Stimulated activated effector memory CD8-positive, alpha-beta T cell treated with anti-CD3 and anti-CD28 coated beads, Interleukin-12 subunit alpha, Interleukin-12 subunit beta, amount 100 ng/mL, for 72 hours (primary cell): ENCODE results near the gene PCDHA11.
"Not testable (repeated sequence)": the region's sequence is repeated elsewhere in the genome, so short reads cannot be mapped to it uniquely, and the experiment has no call there.

Experiments
- ATAC-seq: fragments of 150-1000 bp; cut with Tn5 transposase; 2 replicates; pipeline ENCODE4 v1.10.0; 2021
- DNase-seq, 2 donors: peaks; one replicate each; pipeline ENCODE4 v3.0.0; 2021 to 2022; ENCODE audit warnings: low spot score in 2 of 2
- H3K27ac Mint-ChIP-seq: one replicate; pipeline ENCODE4 v1.8.0; 2022; ENCODE audit warnings: mild to moderate bottlenecking, mixed read lengths
- H3K36me3 Mint-ChIP-seq: one replicate; pipeline ENCODE4 v1.8.0; 2022; ENCODE audit warnings: mild to moderate bottlenecking, mixed read lengths
- H3K4me1 Mint-ChIP-seq: one replicate; pipeline ENCODE4 v1.8.0; 2022; ENCODE audit warnings: mixed read lengths
- H3K4me3 Mint-ChIP-seq: one replicate; pipeline ENCODE4 v1.8.0; 2022; ENCODE audit warnings: mild to moderate bottlenecking, mixed read lengths
- H3K9me3 Mint-ChIP-seq: one replicate; pipeline ENCODE4 v1.8.0; 2022; ENCODE audit warnings: mixed read lengths

PCDHA11 gene, protein sequence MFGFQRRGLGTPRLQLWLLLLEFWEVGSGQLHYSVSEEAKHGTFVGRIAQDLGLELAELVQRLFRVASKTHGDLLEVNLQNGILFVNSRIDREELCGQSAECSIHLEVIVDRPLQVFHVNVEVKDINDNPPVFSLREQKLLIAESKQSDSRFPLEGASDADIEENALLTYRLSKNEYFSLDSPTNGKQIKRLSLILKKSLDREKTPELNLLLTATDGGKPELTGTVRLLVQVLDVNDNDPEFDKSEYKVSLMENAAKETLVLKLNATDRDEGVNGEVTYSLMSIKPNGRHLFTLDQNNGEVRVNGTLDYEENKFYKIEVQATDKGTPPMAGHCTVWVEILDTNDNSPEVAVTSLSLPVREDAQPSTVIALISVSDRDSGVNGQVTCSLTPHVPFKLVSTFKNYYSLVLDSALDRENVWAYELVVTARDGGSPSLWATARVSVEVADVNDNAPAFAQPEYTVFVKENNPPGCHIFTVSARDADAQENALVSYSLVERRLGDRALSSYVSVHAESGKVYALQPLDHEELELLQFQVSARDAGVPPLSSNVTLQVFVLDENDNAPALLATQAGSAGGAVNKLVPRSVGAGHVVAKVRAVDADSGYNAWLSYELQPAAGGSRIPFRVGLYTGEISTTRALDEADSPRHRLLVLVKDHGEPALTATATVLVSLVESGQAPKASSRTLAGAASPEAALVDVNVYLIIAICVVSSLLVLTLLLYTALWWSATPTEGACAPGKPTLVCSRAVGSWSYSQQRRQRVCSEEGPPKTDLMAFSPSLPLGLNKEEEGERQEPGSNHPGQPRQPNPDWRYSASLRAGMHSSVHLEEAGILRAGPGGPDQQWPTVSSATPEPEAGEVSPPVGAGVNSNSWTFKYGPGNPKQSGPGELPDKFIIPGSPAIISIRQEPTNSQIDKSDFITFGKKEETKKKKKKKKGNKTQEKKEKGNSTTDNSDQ

DNA sequence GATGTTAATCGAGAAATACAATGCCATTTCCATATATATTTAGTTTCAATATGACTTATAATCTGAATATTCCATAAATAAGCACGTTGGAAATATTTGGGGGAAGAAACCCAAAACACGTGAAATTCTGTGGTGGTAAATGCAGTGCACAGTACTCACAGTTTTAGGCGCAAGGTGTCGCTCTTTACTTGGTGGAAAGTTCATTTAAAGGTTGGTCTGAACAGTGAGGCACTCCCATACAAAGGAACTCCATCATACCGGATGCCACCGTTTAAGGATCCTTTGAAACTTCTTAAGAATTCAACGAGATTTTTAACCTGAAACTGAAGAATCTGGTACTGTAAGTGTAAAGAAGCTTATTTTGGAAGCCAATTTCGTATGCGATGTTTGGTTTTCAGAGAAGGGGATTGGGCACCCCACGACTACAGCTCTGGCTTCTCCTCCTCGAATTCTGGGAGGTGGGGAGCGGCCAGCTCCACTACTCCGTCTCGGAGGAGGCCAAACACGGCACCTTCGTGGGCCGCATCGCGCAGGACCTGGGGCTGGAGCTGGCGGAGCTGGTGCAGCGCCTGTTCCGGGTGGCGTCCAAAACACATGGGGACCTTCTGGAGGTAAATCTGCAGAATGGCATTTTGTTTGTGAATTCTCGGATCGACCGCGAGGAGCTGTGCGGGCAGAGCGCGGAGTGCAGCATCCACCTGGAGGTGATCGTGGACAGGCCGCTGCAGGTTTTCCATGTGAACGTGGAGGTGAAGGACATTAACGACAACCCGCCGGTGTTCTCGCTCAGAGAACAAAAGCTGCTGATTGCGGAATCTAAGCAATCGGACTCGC is at the start of gene PCDHA11:
Gene PCDHA11 (plus strand): TSS at position 237 of the 834 bp plus-strand sequence. CDS start 147 bp downstream, at position 384.
- no peak for DNase-seq
- Mint-ChIP-seq H3K4me3 (no peak within 1 kb of the TSS), H3K4me1 (no peaks in the 10 kb centered on the region), H3K36me3 (no peaks in the 10 kb centered on the region), H3K9me3 (peaks cover 3% of the 10 kb centered on the region), H3K27ac (no peak within 1 kb of the TSS)
- no peak for ATAC-seq

DNA sequence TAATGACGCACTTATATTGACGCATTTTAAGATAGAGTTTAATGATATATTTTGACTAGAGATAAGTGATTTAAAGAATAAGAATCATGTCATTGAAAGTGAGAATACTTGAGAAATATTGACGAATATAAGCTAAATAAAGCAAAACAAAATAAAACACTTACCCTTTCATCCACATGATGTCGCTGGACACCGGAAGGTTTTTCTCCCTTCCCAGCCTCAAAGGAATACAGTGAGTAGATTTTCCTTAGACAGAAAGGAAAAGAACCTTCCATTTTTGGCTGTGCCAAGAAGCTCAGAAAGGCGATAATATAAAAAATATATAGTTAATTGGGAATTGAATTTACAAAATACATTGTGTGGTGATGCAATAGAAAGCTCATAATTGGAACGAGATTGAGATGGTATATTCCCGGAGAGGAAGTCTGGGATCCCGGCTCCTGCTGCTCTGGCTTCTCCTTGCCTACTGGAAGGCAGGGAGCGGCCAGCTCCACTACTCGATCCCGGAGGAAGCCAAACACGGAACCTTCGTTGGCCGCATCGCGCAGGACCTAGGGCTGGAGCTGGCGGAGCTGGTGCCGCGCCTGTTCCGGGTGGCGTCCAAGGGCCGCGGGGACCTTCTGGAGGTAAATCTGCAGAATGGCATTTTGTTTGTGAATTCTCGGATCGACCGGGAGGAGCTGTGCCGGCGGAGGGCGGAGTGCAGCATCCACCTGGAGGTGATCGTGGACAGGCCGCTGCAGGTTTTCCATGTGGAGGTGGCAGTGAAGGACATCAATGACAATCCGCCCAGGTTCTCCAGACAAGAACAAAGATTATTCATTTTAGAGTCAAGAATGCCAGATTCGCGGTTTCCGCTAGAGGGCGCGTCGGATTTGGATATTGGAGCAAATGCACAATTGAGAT is 47.1 kb upstream of the PCDHA11 start, which contains the start of gene PCDHA5:
Gene PCDHA5 (plus strand): TSS at position 239 of the 906 bp plus-strand sequence.
- ATAC-seq, result no peak
- H3K9me3 Mint-ChIP-seq, result peaks cover 5% of the 10 kb centered on the region
- H3K36me3 Mint-ChIP-seq, result no peaks in the 10 kb centered on the region
- peak in 1 of 2 donors; percentile 52 for DNase-seq
- no peaks in the 10 kb centered on the region for H3K4me1 Mint-ChIP-seq
- H3K4me3 Mint-ChIP-seq, result no peak within 1 kb of the TSS
- no peak within 1 kb of the TSS for H3K27ac Mint-ChIP-seq

DNA sequence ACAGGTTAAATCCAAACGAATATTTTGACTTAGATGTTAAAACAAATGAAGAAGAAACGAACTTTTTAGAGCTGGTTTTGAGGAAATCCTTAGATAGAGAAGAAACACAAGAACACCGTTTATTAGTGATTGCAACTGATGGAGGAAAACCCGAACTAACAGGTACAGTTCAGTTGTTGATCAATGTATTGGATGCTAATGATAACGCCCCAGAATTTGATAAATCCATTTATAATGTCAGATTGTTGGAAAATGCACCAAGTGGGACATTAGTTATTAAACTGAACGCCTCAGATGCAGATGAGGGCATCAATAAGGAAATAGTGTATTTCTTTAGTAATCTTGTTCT is 46.5 kb upstream of the PCDHA11 start:
- Mint-ChIP-seq H3K4me1 (no peaks in the 10 kb centered on the region), H3K4me3 (no peak overlapping the region), H3K27ac (no peak overlapping the region), H3K36me3 (no peaks in the 10 kb centered on the region), H3K9me3 (peaks cover 5% of the 10 kb centered on the region)
- no peak for ATAC-seq
- no peak for DNase-seq

DNA sequence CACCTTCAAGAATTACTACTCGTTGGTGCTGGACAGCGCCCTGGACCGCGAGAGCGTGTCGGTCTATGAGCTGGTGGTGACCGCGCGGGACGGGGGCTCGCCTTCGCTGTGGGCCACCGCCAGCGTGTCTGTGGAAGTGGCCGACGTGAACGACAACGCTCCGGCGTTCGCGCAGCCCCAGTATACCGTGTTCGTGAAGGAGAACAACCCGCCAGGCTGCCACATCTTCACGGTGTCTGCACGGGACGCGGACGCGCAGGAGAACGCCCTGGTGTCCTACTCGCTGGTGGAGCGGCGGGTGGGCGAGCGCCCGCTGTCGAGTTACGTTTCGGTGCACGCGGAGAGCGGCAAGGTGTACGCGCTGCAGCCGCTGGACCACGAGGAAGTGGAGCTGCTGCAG is 45.8 kb upstream of the PCDHA11 start:
- DNase-seq, H3K9me3 Mint-ChIP-seq, H3K36me3 Mint-ChIP-seq, H3K4me3 Mint-ChIP-seq, H3K27ac Mint-ChIP-seq, ATAC-seq, H3K4me1 Mint-ChIP-seq: not testable (repeated sequence)

DNA sequence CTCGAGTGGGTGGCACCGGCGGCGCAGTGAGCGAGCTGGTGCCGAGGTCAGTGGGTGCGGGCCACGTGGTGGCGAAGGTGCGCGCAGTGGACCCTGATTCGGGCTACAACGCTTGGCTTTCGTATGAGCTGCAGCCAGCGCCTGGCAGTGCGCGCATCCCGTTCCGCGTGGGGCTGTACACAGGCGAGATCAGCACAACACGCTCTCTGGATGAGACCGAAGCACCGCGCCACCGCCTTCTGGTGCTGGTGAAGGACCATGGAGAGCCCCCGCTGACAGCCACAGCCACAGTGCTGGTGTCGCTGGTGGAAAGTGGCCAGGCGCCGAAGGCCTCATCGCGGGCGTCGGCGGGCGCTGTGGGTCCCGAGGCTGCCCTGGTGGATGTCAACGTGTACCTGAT is 45.3 kb upstream of the PCDHA11 start:
- ATAC-seq, result no peak
- Mint-ChIP-seq H3K36me3 (no peaks in the 10 kb centered on the region), H3K9me3 (peaks cover 5% of the 10 kb centered on the region), H3K4me3 (no peak overlapping the region), H3K4me1 (no peaks in the 10 kb centered on the region), H3K27ac (no peak overlapping the region)
- no peak for DNase-seq

DNA sequence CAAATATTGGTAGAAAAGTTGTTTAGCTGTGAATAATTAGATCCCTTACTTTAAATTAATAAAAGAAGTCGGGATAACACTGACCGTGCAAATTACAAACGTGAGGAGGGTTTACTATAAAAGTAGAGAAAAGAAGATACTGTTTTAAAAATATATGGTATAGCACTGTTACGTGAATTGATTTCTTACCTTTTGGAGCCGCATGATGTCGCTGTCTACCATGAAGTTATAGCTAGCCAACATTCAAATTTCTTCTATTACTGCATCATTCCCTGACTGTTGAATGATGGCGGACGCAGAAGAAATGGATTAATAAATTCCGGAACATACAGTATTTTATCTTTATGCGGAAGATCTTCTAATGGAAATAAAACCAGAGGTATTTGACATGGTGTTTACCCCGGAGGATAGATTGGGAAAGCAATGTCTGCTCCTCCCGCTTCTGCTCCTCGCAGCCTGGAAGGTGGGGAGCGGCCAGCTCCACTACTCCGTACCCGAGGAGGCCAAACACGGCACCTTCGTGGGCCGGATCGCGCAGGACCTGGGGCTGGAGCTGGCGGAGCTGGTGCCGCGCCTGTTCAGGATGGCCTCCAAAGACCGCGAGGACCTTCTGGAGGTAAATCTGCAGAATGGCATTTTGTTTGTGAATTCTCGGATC is 40.9 kb upstream of the PCDHA11 start, which contains the start of gene PCDHA6:
Gene PCDHA6 (plus strand): TSS at position 257 of the 658 bp plus-strand sequence. CDS start 132 bp downstream, at position 389.
- ATAC-seq, result no peak
- DNase-seq, result no peak
- H3K9me3 Mint-ChIP-seq, result peaks cover 2% of the 10 kb centered on the region
- H3K27ac Mint-ChIP-seq, result no peak within 1 kb of the TSS
- no peaks in the 10 kb centered on the region for H3K36me3 Mint-ChIP-seq
- H3K4me1 Mint-ChIP-seq, result no peaks in the 10 kb centered on the region
- no peak within 1 kb of the TSS for H3K4me3 Mint-ChIP-seq

DNA sequence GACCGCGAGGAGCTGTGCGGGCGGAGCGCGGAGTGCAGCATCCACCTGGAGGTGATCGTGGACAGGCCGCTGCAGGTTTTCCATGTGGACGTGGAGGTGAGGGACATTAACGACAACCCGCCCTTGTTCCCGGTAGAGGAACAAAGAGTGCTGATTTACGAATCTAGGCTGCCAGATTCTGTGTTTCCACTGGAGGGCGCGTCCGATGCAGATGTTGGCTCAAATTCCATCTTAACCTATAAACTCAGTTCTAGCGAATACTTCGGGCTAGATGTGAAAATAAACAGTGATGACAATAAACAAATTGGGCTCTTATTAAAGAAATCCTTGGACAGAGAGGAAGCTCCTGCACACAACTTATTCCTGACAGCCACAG is 40.4 kb upstream of the PCDHA11 start:
- ATAC-seq (no peak), DNase-seq (no peak)
- Mint-ChIP-seq H3K9me3 (peaks cover 2% of the 10 kb centered on the region), H3K36me3 (no peaks in the 10 kb centered on the region), H3K27ac (no peak overlapping the region), H3K4me3 (no peak overlapping the region), H3K4me1 (no peaks in the 10 kb centered on the region)

DNA sequence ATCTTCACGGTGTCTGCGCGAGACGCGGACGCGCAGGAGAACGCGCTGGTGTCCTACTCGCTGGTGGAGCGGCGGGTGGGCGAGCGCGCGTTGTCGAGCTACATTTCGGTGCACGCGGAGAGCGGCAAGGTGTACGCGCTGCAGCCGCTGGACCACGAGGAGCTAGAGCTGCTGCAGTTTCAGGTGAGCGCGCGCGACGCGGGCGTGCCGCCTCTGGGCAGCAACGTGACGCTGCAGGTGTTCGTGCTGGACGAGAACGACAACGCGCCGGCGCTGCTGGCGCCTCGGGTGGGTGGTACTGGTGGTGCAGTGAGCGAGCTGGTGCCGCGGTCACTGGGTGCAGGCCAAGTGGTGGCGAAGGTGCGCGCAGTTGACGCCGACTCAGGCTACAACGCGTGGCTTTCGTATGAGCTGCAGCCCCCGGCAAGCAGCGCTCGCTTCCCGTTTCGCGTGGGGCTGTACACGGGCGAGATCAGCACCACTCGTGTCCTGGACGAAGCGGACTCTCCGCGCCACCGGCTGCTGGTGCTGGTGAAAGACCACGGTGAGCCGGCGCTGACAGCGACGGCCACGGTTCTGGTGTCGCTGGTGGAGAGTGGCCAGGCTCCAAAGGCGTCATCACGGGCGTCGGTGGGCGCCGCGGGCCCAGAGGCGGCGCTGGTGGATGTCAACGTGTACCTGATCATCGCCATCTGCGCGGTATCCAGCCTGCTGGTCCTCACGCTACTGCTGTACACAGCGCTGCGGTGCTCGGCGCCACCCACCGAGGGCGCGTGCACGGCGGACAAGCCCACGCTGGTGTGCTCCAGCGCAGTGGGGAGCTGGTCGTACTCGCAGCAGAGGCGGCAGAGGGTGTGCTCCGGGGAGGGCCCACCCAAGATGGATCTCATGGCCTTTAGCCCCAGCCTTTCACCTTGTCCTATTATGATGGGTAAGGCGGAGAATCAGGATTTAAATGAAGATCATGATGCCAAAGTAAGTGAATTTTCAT is 39.0 kb upstream of the PCDHA11 start:
- not testable (repeated sequence) for H3K27ac Mint-ChIP-seq, H3K9me3 Mint-ChIP-seq, H3K4me1 Mint-ChIP-seq

DNA sequence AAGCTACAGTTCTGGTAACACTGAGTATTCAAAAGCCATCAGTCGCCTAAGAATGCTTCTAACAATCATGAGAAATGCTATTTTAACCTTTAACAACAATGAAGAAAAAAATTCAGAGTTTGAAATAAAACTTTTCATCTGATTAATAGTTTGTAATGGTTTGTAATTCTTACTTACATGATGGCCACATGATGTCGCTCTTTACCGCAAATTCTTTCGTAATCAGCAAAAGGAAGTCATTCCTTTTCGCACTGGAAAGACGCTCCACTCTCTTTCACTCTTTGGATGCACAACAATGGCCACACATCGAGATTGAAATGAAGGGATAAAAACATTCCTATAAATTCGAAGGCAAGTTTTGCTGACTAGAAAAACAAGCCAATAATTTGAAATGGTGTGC is 34.8 kb upstream of the PCDHA11 start, which contains the start of gene PCDHA7:
Gene PCDHA7 (plus strand): TSS at position 277 of the 400 bp plus-strand sequence. CDS start 115 bp downstream, at position 392.
- H3K9me3 Mint-ChIP-seq, result peaks cover 5% of the 10 kb centered on the region
- no peak for DNase-seq
- no peak within 1 kb of the TSS for H3K4me3 Mint-ChIP-seq
- H3K27ac Mint-ChIP-seq, result no peak within 1 kb of the TSS
- no peaks in the 10 kb centered on the region for H3K36me3 Mint-ChIP-seq
- no peaks in the 10 kb centered on the region for H3K4me1 Mint-ChIP-seq
- ATAC-seq, result no peak

More for the DNA sequence above, 39.0 kb upstream of the PCDHA11 start:
- not testable (repeated sequence) for H3K36me3 Mint-ChIP-seq, DNase-seq, ATAC-seq, H3K4me3 Mint-ChIP-seq

DNA sequence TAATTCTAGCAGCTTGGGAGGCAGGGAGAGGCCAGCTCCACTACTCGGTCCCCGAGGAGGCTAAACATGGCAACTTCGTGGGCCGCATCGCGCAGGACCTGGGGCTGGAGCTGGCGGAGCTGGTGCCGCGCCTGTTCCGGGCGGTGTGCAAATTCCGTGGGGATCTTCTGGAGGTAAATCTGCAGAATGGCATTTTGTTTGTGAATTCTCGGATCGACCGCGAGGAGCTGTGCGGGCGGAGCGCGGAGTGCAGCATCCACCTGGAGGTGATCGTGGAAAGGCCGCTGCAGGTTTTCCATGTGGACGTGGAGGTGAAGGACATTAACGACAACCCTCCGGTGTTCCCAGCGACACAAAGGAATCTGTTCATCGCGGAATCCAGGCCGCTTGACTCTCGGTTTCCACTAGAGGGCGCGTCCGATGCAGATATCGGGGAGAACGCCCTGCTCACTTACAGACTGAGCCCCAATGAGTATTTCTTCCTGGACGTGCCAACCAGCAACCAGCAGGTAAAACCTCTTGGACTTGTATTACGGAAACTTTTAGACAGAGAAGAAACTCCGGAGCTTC is 34.2 kb upstream of the PCDHA11 start:
- not testable (repeated sequence) for ATAC-seq, H3K36me3 Mint-ChIP-seq, H3K4me3 Mint-ChIP-seq, DNase-seq, H3K9me3 Mint-ChIP-seq, H3K27ac Mint-ChIP-seq, H3K4me1 Mint-ChIP-seq

DNA sequence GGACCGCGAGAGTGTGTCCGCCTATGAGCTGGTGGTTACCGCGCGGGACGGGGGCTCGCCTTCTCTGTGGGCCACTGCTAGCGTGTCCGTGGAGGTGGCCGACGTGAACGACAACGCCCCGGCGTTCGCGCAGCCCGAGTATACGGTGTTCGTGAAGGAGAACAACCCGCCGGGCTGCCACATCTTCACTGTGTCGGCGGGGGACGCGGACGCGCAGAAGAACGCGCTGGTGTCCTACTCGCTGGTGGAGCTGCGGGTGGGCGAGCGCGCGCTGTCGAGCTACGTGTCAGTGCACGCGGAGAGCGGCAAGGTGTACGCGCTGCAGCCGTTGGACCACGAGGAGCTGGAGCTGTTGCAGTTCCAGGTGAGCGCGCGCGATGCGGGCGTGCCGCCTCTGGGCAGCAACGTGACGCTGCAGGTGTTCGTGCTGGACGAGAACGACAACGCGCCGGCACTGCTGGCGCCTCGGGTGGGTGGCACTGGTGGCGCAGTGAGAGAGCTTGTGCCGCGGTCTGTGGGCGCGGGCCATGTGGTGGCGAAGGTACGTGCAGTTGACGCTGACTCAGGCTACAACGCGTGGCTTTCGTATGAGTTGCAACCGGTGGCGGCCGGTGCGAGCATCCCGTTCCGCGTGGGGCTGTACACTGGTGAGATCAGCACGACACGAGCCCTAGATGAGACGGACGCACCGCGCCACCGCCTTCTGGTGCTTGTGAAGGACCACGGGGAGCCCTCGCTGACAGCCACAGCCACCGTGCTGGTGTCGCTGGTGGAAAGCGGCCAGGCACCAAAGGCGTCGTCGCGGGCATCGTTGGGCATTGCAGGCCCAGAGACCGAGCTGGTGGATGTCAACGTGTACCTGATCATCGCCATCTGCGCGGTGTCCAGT is 32.9 kb upstream of the PCDHA11 start:
- no peak overlapping the region for H3K27ac Mint-ChIP-seq
- H3K36me3 Mint-ChIP-seq, result no peaks in the 10 kb centered on the region
- peaks cover 5% of the 10 kb centered on the region for H3K9me3 Mint-ChIP-seq
- no peak for DNase-seq
- H3K4me1 Mint-ChIP-seq, result no peaks in the 10 kb centered on the region
- no peak overlapping the region for H3K4me3 Mint-ChIP-seq
- ATAC-seq, result no peak
